CD4-positive, alpha-beta T cell treated with Interleukin-6 for 4 hours (primary cell): Measurements from ENCODE around the gene SLC22A6.

Experiments
- DNase-seq: peaks from one replicate; pipeline ENCODE4 v3.0.0-alpha.2; 2020; ENCODE audit warnings: mixed read lengths

SLC22A6 gene

DNA sequence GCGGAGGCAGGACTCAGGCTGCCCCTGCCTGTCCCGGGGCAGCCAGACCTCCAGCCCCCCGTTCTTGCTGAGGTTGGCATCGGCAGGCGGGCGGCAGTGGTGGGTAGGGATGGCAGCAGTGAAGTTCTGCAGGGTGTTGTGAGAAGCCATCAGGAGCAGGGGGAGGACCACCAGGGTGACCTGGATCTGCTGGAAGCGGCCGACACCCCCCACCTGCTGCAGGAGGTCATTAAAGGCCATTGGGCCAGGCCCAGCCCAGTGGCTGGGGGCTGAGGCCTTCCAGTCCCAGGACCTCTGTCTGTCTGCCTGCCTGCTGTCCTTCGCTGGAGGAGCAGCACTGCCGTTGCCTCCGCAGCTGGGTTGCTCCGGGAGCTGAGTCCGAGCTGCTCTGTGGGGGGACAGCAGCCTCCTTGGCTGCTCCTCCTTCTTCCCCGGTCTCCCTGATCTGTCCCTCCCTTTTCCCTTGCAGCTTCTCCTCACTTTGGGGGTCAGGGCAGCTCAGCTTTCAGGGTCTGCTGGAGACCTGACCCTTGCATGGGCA lies at the start of gene SLC22A6:
SLC22A6 (minus strand) TSS at position 517 of the 541 bp plus-strand sequence; CDS start at position 240, 277 bp downstream.
- no peak for DNase-seq

DNA sequence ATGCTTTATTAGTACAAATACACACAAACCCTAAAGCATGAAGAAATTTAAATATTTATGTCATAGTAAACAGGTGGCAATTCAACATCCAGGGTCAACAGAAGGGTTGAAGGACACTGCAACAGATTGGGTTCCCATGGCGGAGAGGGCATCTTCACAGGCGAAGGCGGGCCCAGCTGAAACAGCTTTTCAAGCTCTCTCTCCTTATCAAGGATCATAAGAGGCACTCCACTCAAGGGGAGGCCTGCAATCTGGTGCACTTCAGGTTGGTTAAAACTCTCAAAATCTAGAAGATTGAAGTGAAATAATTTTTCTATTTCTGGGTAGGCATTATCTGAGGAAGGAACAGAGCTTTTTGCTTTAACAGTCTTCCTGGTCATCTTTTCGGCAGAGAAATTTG lies 47.7 kb upstream of the SLC22A6 start:
- no peak for DNase-seq

DNA sequence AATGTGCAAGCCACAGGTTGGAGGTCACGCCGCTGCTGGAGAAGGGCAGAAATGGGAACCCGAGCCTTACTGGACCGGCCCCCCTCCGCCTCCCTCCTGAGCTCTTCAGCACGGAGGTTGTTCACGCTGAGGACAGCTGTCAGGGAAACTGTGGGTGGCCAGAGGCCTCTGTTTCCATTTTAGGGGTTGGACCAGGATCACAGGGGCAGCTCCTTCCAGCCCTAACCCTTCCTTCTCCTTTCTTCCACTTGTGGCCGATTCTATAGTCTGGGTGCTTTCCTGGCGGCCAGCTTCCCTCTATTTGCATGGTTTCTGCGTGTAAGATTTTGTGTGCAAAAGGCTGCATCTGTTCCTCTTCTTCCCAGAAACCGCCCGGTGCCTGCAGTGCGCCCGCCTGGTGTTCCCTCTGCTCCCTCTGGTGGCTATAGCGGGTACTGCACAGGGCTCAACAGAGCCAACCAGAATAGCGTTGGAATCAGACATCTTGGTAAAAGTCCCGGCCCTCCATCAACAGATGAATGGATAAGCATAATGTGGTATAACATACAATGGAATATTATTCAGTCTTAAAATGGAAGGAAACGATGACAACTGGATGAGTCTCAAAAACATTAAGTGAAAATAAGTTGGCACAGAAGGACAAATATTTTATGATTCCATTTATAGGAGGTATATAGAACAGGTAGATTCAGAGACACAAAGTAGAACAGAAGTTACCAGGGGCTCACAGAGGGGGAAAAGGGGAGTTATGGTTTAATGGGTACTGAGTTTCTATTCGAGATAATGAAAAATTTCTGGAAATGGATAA lies 39.3 kb upstream of the SLC22A6 start:
- peak; percentile 85 for DNase-seq

GRCh38 chr11:63023222-63023814 lies 38.6 kb upstream of the SLC22A6 start:
- DNase-seq = no peak

- DNase-seq = no peak
Observed at GRCh38 chr11:63022441-63022840, 37.7 kb upstream of the SLC22A6 start.

DNA sequence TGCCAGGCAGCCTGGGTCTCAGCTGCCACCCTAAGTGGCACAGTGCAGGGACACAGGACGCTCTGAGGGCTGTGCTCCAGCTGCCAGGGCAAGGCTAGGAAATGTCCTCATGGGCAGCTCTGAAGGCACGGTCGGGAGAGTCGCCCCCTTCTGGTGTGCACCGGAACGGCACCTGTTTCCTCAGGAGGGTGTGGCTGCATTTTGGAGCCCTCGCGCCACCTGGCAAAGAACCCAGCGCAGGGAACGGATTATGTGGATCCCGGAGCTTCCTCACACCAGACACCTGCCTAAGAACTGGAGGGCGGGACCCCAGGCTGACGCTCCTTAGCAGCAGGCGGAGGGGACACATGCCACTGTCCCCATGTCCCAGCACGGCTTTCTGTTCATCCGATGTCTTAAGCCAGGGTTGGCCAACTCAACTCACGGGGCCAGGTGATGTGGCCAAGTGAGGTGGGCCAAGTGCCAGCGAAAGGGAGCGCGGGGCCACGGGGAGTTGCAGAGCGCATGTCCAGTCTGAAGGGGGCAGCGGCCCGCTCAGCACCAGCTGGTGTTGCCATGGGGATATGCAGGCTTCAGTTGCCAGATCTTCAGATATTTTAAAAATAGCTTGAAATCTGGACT lies 36.0 kb upstream of the SLC22A6 start:
- no peak for DNase-seq

DNA sequence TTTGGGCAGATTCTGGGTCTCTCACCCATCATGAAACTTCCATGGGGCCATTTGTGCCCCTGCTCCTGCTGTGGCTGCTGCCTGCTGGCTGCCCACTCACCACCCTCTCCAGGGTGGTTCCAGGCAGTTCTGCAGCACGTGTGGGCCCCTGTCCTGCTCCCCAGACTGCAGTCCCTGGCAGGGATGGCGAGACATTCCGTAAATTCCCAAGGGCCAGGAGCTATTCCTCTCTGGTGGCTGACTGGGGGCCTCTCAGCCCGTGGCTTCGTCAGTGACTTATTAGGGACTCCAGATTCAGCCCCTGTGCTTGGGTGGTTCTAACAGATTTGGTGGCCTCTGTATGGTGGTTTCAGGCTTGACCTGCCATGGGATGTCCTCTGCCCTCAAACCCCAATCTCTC lies 34.7 kb upstream of the SLC22A6 start:
- DNase-seq = no peak

DNA sequence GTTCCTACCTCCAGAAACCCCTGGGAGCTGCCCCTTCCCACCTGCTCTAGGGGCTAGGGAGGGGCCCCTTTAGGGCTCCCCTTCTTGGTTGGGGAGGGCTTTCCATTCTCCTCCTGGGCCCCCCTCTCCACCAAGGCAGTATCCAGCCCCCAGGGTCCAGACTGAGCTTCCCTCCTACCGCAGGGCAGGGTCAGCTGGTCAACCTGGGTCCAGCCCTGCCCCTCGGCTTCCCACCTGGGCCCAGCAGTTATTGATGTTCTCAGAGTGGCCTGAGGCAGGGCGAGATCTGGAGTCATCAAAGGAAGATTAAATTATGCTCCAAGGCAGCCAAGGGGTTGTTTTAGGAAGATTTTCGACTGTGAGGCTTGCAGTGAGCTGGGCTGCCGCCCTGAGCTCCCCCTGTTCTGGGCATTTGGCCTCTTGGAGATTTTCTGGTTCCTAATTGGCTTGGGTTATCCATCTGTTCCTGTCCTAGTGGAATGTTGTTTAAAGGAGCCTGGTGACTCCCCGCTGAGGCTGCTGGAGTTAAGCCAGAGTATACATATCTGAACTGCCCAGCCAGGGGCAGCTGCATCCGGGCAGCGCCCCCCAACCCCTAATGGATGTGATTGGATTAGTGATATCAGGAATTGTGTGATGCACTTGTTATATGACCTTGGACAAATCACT lies 32.7 kb upstream of the SLC22A6 start:
- no peak for DNase-seq

- no peak for DNase-seq
Observed at GRCh38 chr11:63015521-63016215, 30.9 kb upstream of the SLC22A6 start, which contains the start of gene SLC22A8. Gene SLC22A8 (minus strand): TSS chr11:63015841. CDS start chr11:63014958, 883 bp downstream.

- no peak for DNase-seq
Observed at GRCh38 chr11:63014408-63015055, 29.8 kb upstream of the SLC22A6 start.

DNA sequence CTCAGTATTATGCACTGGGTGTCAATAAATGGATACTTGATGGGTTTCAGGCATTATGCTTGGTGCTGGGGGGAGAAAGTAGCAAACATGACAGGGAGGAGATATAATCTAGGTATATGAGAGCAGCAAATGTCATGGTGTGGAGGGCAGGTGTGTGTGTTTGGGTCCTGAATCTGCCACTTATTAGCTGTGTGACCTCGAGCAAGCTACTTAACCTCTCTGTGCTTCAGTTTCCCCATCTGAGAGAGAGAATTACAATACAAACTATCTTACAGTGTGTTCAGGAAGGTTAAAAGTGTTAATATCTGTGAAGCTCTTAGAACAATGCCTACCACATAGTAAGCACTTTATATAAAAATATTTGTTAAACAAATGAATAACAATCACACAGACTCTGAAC lies 28.1 kb upstream of the SLC22A6 start:
- no peak for DNase-seq

GRCh38 chr11:63012430-63012829 lies 27.7 kb upstream of the SLC22A6 start:
- no peak for DNase-seq

- DNase-seq = no peak
Observed at GRCh38 chr11:63010934-63011439, 26.2 kb upstream of the SLC22A6 start.

DNA sequence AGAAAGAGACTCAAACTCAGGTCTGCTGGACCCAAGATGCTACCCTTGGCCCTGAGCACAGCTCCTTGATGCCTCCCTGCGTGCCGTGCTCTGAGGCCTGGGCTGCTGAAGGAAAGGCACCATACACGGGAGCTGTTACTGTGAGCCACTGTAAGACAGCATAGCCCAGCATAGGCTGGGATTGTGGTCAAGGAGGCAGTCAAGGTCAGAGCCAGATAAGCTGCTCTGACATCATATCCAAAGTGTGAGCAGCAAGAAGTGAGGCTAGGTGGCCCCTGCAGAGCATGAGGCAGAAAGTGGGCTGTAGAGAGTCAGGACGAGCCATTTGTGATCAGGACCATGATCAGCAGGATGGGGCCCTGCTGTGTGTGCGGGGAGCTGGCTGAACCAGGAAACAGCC lies 23.2 kb upstream of the SLC22A6 start:
- no peak for DNase-seq

- no peak for DNase-seq
Observed at GRCh38 chr11:63001456-63001855, 16.7 kb upstream of the SLC22A6 start.

DNA sequence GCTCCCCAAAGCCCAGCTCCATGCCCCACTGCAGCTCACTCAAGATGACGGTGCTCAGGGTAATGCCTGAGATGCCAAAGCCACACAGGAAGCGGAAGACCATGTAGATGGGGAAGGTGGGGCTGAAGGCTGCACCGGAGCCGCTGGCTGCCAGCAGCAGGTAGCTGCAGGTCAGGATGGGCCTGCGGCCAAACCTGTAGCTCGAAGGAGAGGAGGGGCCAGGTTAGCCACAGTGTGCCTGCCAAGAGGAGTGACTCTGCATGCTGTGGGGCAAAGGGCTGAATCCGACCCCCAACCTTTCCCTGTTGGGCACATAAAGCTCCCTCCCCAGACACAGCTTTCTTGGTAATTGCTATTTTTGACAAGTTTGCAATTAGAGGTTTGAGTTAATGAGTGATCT lies 14.9 kb upstream of the SLC22A6 start:
- DNase-seq = no peak

- DNase-seq = no peak
Observed at GRCh38 chr11:62999156-62999555, 14.4 kb upstream of the SLC22A6 start.

- no peak for DNase-seq
Observed at GRCh38 chr11:62996271-62996670, 11.5 kb upstream of the SLC22A6 start.

DNA sequence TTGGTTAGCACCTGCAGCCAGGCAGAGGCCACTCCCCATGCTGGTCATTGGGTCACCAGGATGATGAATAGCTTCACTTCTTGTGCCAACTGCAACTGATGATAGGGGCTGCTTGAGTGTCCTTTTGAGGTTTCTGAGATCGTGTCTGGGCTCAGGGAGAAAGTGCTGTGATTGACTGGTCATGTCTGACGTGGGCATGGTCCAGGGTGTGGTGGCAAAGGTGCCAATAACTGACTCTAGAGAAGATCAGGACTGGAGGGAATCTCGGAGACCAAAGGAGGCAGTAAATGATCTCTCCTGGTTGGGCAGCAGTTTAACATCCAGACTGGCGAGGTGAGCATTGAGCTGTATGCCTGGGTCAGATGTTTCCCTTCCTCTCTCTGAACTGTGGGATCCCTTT lies 10.0 kb upstream of the SLC22A6 start:
- no peak for DNase-seq

- no peak for DNase-seq
Observed at GRCh38 chr11:62988276-62988675, 3.5 kb upstream of the SLC22A6 start.

GRCh38 chr11:62985041-62985750 lies 429 bp upstream of the SLC22A6 start:
- no peak for DNase-seq
